Right kidney (tissue), 1 donor: ENCODE data around the gene MYO16.
"Not testable (repeated sequence)": the region's sequence is repeated elsewhere in the genome, so short reads cannot be mapped to it uniquely, and the experiment has no call there.

Experiments used
- DNase-seq: peaks from one replicate; pipeline ENCODE4 v3.0.0-alpha.2; 2016

MYO16 gene

DNA sequence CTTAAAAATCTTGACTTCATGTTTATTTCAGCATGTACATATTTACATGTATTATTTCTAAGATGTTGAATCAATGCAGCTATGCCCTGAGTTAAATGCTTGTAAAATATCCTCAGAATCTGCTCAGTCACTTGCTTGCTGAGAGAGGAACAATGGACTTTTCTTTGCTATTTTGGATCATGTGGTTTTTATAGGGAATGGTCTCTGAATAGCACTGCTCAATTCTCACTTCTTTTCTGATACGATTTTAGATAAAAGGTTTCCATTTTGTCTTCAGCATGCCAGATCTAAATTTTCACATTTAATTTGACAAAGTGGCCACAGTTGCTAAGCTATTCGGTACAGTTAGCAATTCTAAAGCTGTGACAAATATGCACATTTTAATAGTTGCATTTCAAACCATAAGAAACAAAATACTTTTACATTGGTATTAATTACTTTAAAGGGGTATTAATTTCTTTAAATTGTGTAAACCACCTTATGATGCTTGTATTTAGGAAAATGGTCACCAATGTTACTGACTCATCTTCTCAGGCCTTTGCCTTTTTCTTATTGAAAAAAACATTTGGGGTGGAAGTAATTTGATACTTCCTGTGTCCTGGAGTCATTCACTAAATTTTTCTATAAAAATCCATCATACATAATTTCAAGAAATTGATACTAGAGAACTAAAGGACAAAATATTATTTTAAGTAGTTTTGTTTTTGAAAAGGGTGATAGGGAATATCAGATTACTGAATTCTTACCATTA lies 113.5 kb downstream of the MYO16 start:
- DNase-seq: no peak

- DNase-seq: no peak
These were observed 114.1 kb downstream of the MYO16 start for GRCh38 chr13:108743522-108743921.

DNA sequence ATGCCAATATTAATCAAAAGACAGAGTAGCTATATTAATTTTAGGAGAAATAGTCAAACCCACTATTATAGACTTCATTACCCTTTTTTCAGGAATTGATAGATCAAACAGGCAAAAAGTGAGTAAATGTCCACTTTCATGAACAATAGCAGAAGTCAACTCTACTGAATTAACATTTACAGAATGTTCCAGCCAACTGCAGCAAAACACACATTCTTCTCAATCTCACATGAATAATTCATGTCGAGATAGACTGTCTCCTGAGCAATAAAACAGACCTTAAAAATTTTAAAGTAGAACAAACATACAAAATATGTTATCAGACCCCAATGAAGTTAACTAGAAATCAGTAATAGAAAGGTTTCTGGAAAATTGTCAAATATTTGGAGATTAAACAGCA lies 118.4 kb downstream of the MYO16 start:
- no peak for DNase-seq

DNA sequence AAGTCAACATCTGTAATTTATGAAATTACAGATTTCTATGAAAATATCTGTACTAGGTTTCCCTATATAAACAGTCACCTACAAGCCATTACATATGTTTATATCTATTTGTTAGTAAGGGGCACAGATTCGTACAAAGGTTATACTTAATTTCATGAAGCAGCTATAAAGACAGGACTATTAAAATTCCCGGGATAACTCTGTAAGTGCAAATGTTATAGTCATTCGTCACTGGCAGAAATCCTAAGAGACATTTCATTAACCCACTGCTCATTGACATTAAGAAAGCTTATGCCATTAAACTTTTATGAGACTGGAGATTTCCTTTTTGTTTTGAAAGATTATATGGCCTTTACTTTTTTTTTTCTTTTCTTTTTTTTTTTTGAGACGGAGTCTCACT lies 122.9 kb downstream of the MYO16 start:
- no peak for DNase-seq

DNA sequence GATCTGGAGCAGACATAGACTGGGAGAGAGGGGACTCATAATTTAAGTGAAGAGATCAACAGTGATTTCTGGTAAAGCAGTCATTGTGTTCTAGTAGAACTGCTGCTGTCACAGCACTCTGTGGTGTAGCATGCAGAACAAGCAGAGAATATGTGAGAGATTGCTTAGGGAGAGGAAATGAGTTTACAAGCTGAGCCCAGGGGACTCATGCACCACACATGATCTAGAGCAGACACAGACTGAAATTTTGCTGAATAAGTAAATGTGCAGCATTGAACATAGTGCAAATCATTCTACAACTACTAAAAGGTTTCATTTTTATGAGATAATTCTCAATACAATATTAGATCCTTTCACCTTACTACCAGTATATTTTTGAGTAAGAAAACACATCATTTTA lies 125.7 kb downstream of the MYO16 start:
- DNase-seq: no peak

GRCh38 chr13:108760129-108760528 lies 130.7 kb downstream of the MYO16 start:
- DNase-seq: no peak

DNA sequence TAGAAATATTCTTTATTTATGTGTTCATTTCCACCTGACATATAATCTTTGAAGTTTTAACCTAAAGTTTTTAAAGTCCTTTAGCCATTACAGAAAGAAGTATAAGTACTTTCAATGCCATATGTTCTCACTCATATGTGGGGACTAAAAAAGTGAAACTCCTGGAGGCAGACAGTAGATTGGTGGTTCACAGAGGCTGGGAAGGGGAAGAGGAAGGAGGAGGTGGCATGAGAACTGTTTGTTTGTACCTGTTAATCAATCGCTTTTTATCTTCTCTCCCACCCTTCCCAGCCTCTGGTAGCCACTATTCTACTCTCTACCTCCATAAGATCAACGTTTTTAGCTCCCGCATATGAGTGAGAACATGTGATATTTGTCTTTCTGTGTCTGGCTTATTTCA lies 131.1 kb downstream of the MYO16 start:
- no peak for DNase-seq

- DNase-seq: no peak
These were observed 138.6 kb downstream of the MYO16 start for GRCh38 chr13:108768035-108768434.

DNA sequence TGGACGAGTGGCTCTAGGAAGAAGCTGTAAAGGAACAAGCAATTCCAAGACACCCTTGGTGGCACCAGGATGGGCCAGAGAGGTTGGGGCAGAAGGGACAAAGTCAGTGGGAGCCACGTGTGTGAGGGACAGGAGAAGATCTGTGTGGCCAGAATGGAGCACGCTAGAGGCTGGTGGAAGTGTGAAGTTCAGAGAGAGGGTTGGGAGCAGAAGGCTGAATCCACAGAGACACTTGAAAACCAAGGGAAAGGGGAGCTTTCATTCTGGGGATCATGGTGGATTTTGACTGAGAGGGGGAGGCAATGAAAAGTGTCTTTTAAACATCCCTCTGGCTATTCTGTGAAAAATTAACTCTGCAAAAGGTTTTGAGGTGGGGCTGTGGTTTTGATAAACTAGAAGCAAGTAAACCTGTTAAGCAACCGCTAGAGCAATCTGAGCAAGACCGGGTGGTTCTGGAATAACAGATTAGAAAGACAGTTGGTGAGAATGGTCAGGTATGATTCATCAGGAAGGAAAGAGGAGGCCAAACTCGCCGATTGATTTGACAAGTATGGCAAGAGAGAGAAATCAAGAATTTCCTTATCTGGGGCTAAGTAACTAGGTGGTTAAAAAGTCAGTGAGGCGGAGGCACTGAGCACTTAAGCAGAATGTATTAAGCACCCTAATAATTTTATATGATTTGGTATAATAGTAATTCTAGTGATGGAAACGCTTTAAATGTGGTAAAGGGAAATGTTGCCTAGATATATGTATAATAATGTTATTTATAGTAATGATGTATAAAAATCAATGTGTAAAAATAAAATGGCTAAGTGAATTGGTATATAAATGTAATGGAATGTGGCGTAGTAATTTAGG lies 140.0 kb downstream of the MYO16 start:
- DNase-seq: no peak

- DNase-seq: no peak
These were observed 146.2 kb downstream of the MYO16 start for GRCh38 chr13:108775597-108775996.

DNA sequence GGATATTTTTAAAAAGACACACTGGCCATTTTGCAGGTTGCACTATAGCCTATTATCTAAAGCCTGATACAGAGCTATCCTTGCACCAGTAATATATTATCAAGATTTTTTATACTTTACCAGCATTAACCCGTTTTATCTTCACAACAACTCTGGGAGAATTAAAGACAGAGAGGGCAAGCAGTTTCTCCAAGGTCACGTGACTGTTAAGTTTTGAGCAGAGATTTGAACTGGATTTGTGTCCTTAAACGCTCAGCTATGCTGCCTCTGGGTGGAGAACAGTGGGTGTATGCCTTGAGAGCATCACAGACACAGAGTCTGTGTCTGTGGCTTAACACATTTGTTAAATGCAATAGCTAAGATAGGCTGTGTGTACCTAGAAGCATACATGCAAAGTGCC lies 147.2 kb downstream of the MYO16 start:
- DNase-seq: no peak

GRCh38 chr13:108777421-108778420 lies 148.3 kb downstream of the MYO16 start:
- no peak for DNase-seq

GRCh38 chr13:108779308-108779707 lies 149.9 kb downstream of the MYO16 start:
- no peak for DNase-seq

DNA sequence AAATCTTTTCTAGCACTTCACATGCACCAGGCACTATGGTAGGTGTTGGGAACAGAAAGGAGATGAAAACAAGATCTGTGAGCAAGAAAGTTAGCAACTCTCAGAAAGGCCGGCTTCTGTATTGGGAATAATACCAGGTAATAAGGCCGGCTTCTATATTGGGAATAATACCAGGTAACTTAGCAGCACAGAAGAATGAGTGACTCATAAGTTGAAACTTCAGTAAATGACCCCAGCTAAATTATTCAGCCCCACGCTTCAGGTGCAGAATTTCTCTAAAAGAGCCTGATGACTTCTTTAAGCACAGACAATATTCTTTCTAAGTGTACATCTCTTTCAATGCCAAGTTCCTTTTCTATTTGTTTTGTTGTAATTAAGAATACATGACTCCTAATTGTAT lies 151.3 kb downstream of the MYO16 start:
- no peak for DNase-seq

DNA sequence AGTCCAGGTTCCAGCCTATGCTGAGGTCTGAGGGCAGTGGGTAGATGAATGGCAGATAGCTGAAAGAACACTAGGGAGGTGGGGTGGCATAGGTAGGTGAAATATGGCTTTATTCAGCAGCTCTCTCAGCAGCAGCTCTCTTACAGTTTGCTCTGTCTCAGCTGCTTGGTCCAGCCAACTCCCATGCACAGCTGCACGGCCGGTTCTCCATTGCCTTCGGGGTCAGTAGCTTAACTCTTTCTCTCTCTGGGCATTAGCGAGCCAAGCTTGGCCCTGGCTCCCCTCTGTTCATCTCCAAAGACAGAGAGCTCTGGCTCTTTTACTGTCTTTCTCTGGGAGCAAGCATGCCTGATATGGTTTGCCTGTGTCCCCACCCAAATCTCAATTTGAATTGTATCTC lies 151.9 kb downstream of the MYO16 start:
- DNase-seq: no peak

GRCh38 chr13:108782480-108782879 lies 153.1 kb downstream of the MYO16 start:
- not testable (repeated sequence) for DNase-seq

- DNase-seq: no peak
These were observed 156.4 kb downstream of the MYO16 start for GRCh38 chr13:108785844-108786243.

DNA sequence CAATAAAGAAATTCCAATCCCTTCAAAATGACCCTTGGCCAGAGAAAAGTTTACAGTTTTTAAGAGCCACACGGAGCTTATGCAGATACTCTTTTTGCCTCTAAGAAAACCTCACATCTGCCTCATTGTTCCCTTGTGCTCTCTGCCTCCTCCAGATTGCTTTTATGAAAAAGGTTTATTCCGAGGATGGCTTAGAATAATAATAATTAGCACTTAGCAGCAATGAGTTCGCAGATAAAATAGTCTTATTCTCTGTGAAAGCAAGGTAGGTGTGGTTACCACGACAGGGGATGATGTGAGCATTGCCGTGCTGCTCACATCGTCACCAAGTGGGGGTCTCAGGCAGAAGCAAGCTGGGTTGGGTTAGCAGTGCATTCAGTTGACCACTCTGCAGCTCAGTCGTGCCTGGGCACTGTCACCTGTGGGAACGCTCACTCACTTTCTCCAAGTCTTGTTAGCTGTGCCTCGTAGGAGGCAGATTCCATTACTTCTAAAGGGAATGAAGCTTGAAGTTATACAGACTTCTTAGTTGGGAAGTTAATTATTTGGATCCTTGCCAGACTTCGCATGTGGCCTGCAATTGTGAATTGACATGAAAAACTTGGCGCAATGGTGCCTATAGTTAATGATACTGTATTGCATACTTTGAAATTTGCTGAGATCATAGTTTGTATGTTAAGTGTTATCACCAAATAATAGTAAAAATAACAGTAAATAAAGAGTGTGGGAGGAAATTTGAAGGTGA lies 157.2 kb downstream of the MYO16 start:
- no peak for DNase-seq

DNA sequence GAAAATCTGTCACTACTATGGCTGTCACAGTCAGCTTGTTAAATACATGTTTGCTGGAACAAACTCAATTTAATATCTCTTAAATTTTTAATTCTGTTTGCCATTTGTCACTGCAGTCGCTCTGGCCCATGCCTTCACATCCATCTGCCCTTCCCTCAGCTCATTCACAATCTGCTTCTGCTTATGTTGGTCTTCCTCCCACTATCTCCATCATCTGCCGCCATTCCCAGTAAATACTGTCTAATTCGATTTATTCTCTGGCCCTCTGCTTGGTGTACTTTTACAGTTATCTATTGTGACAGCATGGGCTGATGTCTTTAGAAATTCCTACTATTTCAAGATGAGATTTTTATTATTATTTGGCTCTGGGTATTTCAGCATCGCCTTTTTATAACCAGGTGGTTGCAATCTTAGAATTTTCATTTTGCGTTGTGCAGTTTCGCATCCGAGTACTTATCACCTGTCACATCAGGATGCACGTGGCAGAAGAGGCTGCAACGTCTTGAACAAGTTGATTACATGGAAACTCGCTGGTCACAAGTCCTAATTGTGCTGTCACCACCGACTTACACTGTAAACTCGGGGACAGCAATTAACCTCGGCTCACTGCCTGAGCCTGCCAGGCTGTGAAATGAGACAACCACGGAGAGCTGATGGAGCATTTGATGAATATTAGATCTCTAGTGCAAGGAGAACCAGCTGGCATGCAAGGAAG lies 158.4 kb downstream of the MYO16 start:
- no peak for DNase-seq

DNA sequence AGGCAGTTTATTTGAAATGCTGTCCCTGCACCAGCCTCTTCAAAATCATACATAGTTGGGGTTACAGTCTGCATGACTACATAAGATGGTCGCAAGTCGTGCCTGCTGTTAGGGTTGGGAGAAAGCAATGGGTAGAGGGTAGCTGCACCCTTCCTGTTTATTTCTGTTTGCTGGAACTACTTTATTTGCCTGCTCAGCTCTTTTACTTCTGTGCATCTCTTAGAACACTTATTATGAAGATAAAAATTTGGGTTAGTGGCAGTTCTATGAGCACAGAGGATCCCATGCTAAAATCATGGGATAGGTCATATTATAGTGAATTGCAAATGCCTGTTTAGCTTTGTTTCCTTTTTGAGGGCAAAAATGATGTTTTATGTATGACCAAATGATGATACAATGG lies 160.1 kb downstream of the MYO16 start:
- no peak for DNase-seq

DNA sequence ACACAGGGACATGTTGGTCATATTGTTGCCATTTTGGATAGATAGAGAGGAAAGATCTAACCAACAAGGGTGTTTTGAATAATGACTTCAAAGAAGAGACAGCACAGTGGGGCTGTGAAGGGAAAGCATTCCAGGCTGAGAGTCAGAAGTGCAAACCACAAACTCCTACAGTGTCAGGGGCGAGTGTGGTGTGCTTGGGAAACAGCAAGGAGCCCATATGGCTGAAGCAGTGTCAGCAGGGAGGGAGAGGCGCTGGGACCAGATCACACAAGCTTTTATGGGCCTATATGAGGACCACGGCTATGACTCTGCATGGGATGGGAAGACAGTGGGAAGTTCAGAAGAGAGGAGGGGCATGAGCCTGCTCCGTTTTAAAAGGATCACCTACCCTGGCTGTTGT lies 166.4 kb downstream of the MYO16 start:
- DNase-seq: no peak
